HG03135 (cell line): ENCODE results near the gene JAG2.

Source experiments
- ATAC-seq: cut with Tn5 transposase; IDR thresholded peaks from one replicate; pipeline ENCODE4 v1.9.1; 2021; ENCODE audit warnings: mild to moderate bottlenecking, moderate library complexity; ENCODE audit not compliant: unreplicated experiment

Gene JAG2

DNA sequence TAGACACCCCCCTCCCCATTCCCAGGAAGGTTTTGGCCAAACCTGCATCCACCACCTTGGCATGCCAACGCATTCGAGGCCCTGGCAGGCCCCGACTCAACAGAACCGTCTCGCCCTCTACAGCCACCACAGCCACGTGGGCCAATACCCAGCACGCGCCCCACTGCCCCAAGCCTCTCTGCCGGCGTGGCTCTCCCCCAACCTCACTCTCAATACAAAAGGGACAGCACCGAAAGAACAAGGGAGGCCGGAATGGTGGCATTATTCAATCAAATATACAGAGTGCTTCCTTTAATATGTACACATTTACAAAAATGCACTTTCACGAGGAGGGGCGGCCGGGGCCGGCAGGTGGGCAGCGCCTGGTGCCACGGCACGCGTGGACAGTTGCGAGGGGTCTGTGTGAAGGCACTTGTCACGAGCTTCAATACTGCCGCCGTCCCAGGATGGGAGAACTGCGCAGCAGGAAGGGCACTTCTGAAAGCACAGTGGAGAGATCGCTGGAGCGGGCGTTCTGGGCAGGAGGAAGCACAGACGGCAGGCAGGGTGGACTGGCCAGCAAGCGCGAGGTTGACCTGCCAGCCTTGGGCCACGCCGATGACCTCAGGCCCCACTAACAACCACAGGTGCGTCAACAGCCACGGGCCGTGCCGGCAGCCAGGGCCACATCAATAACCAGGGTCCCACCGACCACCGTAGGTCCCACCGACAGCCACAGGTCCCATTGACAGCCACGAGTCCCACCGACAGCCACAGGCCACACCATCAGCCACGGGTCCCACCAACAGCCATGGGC is 26.9 kb downstream of the JAG2 start:
- ATAC-seq: no peak

DNA sequence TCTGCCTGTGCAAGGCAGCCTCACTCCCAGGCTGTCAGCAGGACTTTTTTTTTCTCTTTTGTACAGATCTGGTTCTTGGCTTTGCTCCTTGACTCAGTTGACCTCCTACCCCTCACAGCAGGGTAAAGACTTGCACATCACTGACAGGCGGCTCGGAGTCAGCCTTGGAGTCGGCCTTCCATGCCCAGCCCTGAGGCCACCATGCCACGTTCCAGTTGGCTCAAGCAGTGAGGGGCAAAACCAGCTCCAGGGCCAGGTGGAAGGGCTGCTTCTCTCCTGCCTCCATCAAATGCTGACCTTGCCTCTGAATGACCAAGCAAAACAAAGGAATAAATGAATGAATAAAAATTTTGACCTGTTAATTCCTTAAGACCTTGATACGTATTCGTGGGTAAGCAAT is 27.6 kb downstream of the JAG2 start:
- ATAC-seq: no peak

DNA sequence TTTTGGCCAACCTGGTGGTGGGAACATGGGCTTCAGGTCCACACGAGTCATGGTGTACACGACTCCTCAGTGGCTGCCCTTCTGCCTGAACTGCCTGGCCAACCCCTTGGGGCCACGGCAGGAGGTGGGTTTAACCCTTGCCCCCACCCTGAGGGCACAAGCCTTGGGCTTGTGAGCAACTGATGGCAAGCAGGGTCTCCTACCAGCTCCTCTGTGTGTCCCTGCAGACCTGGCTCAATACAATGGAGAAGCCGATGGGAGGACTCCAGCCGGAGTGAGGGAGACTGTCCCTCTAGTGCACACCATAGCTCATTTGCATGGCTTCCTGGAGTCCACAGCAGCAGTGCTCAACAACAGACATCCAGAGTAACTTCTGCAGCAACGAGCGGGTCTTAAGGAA is 28.0 kb downstream of the JAG2 start:
- no peak for ATAC-seq

DNA sequence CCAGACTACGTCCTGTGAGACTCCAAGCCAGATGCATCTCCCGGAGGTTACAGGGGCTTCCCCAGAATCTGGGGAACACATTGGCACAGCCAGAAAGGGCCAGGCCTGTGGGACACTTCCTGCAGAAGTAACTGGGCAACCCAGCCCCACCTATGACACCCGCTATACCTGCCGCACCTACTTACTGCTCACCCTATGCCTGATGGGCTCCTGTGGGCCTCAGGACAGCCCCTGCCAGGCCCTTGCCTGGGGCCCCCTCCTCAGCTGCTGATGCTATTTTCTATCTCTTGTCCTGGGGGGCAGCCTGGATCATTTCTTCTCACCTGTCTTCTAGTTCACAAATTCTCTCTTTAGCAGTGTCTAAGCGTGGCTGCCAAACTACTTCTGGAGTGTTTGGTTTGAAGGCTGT is 28.7 kb downstream of the JAG2 start:
- no peak for ATAC-seq

DNA sequence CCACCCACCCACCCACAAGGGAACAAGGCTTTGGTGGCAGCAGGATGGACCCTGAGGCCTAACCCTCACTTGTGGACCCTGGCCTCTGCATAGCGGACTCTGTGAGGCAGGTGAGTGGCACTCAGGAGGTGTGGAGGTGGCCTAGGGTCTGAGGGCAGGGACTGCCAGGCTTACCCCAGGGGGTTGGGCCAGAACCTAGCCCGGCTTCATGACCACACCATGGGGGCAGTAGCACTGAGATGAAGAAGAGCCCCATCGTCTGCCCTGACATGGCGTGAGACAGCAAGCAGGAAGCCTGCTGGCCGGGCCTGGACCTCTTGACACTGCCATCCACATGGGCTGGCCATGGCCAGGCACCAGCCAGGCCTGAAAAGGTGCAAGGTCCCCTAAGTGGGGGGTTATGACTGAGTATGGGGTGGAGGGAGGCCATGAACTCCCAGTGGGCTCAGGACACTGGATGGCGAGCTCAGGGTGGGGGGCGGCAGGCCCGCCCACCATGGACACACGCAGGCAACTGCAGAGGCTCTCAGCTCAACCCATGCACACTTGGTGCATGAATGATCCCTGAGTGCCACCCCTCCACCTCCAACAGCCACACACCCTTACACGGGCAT is 29.3 kb downstream of the JAG2 start:
- no peak for ATAC-seq

DNA sequence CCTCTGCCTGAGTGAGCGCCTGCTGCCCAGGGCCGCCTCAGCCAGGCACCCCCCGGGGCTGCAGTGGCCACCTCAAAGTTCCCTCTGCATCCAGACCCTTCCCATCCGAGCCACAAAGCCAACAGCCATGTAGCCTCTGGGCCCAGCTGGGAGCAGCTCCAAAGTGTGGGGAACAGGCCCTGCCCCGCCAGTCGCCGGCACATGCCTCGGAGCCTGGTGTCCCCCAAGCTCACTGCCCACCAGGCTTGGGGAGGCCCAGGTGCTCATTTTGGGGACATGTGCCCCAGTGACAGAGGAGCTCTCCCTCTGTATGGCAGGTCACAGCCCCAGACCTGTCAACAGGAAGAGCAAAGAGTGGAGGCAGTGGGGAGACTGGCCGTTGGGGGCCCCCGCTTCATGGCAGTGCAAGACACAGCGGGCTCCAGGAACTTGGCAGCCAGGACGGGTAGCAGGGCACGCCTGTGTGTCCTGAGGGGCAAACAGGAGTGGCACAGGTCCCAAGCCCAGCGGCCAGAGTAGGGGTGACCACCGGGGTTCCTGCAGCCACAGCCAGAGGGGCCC is 29.9 kb downstream of the JAG2 start:
- ATAC-seq: no peak

DNA sequence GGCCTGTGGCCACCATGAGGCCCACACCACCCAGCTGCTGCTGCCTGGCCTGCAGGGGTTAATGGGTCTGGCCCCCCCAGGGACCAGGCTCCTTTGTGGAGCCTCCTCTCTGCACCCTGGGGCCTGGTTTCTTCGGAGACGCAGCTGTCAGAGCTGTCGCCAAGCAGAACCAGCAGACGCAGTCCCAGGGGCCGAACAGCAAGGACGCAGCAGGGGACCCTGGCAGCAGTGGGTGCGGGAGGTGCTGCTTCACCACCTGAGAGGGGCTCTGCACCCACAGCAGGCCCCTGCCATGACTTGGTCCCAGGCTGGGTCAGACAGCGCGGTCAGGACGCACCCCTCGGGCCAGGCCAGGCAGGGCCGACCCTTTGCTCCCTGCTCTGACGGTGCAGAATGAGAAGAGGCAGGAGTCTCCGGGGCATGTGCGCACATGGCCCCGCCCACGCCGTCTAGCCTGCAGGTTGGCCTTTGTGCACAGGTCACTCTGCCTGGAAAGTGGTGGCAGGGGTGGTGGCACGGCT is 30.5 kb downstream of the JAG2 start:
- ATAC-seq: no peak

DNA sequence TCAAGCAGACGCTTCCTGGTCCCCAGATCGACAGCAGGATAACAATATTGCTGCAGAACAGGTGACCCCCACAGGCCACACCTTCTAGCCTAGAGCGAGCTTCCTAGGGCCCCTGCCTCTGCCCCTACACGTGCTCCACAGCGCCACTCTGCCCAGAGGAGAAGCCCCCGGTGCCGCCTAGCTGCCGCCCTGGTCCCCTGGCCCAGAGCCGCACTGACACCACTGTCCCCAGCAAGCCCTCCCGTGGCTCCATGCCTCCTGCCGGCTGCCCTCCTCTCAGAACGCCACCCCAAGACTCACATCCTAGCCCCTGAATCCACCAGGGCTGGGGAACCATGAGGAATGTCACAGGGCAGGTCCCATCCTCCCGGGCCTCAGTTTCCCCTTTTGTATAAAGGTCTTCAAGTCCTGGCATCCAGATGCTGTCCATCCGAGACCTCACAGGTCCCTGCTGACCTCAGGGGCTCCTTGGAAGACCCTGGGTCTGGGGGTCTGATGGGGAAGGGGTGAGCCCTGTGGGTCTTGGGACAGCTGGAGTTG is 31.0 kb downstream of the JAG2 start:
- ATAC-seq: no peak

DNA sequence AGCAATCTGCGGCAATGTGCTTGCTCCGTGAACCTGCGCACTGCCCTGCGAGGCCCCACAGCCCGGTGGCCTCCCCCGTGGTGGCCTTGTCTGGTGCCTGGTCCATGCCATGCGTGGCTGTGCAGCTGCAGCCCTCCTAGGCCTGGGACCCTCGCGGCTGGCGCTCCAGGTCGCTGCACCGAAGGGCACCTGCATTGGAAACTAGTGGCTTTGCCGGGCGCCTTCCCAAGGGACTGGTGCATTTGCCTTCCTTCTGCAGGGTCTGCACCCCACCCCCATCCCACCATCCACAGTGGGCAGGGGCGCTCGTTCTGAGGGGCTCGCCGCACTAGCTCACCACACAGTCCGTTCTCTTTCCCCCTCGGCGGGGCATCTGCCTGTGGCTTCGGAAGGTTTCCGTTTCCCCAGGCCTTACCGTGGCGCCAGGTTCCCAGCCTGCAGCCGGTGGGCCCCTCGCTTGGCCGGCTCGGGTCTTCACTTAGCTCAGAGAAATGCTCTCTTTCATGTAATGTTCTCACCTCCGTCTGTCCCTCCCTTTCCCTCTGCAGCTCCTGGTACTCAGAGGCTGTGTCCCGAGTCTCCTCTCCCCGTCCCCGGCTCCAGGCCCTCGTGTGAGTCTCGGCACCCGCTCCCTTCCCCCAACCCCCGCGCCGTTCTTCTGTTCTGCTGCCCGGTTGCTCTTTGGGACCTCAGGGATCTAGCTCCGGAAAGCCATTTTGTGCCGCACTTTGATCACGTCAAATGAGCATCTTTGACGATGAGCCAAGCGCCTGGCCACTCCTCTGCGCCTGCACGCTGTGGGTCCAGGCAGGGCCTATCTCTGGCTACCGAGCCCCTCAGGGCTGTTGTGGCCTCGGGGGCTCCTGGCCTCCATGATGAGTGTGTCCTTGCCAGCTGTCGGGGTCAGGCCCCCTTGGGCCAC is 31.9 kb downstream of the JAG2 start:
- ATAC-seq: no peak

DNA sequence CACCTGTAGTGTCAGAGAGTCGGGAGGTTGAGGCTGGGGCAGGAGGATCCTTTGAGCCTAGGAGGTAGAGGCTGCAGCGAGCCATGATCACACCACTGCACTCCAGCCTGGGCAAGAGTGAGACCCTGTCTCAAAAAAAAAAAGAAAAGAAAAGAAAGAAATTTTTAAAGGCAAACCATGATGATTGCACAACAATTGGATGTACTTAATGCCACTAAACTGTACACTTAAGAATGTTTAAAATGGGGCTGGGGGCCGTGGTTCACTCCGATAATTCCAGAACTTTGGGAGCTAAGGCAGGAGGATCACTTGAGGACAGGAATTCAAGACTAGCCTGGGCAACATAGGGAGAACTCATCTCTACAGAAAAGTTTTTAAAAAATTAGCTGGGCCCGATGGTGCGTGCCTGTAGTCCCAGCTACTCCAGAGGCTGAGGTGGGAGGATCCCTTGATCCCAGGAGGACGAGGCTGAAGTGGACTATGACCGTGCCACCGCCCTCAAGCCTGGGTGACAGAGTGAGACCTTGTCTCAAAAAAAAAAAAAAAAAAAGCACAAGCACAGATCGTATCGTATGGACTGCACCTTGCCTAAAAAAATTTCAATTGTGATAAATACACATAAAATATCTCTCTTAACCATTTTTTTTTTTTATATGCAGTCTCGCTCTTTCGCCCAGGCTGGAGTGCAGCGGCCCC is 32.7 kb downstream of the JAG2 start:
- ATAC-seq: no peak

DNA sequence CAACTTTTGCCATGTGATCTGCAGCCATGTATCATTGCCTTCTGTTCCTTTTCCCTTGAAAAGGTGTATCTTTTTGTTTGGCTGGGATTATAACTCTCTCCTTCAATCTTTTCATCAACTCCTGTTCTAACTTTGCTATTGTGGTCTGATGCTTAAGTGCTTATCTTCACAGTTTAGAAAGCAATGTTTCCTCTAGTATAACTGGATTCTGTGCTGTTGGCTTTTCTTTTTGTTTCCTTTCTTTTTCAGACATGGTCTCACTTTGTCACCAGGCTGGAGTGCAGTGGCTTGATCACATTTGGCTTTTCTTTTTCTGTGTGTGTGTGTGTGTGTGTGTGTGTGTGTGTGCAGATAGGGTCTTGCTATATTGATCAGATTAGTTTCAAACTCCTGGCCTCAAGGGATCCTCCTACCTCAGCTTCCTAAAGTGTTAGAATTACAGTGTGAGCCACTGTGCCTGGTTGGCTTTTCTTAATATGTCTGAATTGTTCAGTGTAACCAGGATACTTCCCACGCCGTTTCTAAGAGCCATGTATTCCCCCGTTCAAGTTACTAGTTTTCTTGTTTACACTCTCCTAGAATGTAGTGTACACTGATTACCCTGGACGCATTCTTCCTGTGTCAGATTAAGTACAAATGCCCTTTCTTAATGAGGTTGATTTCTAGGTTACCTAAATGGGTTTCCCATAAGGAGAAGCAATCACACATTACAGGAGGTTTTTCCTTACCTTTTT is 35.5 kb downstream of the JAG2 start:
- no peak for ATAC-seq

DNA sequence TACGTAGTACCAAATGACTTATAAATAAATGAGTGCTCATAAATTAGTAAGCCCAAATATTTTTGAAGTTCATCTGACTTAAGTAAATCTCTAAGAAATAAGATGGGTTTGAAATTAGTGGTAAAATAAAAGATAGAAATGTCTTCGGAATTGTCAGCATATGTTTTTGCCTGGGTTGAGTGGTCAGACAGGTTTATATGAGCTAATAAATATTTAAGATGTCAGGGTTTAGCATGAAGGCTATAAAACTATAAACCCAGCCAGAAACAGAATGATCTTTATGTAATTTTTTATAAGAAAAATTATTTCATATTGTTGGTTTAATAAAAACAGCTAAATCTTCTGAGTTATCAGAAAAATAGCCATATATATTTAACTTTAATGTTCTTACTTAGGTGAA is 37.3 kb downstream of the JAG2 start:
- ATAC-seq: no peak

DNA sequence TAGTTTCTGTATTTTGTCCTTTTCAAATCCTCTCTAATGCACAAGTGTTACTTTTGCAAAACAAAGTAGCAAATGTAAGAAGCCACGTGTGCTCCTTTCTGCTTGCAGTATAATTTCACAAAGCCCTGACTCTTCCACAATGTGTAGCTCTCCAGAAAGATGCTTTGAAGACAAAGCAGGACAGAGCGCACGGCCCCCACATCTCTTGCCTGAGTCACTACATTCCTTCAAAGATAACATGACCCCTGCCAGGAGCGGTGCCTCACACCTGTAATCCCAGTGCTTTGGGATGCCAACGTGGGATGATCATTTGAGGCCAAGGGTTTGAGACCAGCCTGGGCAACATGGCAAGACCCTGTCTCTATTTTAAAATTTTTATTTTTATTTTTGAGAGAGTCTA is 40.5 kb downstream of the JAG2 start:
- ATAC-seq: no peak

DNA sequence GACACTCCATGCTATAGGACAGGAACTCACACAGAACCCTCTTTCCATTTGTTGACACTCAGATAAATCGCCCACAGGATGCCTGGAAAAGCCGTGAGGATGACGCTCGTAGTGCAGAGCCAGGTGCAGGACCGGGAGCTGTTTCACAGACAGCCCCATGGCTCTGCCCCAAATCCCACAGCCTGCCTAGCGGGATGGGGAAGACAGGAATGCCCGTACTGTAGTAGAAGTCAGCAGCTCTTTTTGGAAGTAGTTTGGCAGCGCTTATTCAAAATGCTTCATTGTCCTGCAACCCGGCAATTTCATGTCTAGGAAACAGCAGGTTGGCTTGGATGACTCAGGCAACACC is 41.6 kb downstream of the JAG2 start:
- no peak for ATAC-seq

DNA sequence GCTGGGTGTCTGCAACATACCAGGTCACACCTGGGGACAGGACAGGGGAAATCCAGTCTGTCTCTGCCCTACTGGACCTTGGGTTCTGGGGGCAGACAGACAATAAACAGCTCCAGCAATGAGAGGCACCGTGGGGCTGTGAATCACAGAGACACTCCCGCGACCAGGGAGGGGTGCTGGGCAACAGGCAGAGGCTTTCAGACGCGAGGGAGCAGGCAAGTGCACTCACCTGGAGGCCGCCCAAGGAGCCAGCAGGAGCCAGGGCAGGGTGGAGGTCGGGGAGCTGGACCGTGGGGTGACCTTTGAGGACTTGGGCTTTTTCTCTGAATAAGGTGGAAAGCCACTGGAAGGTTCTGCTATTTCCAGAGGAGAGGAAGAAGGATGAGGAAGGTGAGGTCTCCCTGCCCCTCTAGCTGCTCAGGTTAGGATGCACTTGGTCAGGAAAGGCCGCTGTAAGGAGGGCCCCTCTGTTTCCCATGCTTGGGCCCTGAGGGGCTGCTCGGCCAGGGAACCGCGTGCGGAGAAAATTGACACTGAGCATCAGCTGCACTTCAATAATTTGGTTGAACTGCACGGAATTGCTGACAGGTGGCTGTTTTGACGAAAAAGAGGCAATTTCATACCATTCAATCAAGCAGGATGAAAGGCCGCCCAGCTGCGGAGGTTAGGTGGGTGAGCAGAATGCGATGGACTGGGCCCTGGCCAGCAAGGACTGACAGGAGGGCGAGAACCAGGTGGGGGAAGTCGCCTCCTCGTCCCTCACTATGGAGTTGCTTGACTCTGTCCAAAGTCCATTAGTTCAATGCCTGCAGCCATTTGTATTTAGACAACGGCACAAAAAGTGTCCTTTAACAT is 42.2 kb downstream of the JAG2 start:
- ATAC-seq: no peak

DNA sequence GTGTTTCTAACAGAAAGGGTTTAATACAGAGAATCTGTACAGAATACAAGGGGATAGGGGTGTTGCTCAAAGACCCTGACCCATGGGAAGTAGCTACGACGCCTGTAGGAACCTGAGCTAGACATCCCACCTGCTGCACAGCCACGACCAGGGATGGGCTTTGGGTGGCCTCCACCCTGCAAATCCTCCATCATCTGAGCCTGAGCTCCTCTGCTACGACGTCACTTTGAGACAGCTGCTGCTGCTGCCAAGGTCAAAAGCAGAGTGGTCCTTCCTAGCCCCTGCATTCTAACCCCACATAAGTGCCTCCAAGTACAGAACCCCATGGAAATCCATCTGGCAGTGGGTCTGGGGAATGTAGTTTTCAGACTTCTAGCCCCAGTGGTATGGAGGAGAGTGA is 43.8 kb downstream of the JAG2 start:
- no peak for ATAC-seq

DNA sequence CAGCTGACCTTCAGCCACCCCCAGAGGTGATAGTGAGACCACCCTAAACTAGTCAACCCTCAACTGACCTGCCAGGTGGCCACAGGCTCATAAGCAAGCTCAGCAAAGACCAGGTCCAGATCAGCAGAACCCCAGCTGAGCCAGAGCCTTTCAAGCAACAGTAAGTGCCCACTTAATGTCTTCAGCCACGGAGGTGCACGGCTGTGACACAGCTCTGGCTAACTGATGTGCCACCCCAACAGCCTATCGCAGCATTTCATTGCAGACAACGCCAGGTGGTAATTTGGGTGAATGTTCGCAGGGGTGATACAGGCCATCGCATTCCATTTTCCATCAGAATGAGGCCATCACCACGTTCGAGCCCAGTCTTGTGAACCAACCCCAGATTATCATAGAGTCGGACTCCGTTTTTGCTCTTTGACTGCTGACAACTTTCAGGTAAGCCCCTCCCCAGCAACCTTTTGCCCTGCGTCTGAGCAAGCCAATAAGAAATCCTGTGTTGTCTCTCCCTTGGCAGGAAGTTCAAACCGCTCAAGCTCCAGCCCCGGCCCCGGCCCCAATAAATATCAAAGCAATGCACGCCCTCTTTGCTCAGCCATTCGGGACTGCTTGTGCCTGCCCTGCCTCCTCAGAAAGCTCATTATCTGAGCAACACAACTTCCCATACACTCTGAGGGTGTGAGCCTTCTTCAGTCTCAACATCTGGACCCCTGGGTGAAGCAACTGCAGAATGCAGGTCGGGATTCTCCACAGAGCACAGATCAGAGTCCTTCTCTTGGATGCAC is 44.4 kb downstream of the JAG2 start:
- ATAC-seq: no peak

DNA sequence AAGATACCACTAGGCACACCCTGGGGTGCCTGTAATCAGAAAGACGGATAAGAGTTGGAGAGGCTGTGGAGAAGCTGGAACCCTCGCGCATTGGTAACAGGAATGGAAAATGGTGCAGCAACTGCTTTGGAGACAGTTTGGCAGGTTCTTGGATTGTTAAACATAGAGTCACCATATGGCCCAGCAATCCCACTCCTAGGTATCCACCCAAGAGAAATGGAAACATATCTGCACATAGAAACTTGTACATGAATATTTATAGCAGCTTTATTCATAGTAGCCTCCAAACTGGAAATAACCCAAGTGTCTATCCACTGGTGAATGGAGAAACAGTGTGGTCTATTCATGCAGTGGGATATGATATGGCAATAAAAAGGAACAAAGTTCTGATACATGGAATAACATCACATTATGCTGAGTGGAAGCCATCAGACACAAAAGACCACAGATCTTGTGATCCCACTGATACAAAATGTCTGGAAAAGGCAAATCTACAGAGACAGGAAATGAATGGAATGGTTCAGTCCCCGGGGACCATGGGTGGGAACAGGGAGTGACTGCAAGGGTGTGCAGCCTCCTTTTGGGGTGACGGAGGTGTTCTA is 45.4 kb downstream of the JAG2 start:
- no peak for ATAC-seq
